T-helper 2 cell treated with Interferon-gamma antibody and Interleukin-4, amounts not matched to agents 100 ng/mL and 5 ng/mL, for 36 hours (primary cell): ENCODE results near the gene NPLOC4. TPM values are rescaled to one million over a fixed set of nuclear protein-coding genes. Genes with fewer than 3 reads are reported as not detected.

Experiments
- intact Hi-C: fragments of 100-400 bp; cut with micrococcal nuclease; formaldehyde crosslinking; loops from one replicate; pipeline ENCODE4 v1.15.1; 2023
- total RNA-seq: library from RNA; stranded (reverse); gene quantifications from 2 replicates; pipeline ENCODE4 v1.2.3, GENCODE V29; 2022

NPLOC4 gene
- total RNA-seq, 1 donor from 2014 or later, result 106 TPM

DNA sequence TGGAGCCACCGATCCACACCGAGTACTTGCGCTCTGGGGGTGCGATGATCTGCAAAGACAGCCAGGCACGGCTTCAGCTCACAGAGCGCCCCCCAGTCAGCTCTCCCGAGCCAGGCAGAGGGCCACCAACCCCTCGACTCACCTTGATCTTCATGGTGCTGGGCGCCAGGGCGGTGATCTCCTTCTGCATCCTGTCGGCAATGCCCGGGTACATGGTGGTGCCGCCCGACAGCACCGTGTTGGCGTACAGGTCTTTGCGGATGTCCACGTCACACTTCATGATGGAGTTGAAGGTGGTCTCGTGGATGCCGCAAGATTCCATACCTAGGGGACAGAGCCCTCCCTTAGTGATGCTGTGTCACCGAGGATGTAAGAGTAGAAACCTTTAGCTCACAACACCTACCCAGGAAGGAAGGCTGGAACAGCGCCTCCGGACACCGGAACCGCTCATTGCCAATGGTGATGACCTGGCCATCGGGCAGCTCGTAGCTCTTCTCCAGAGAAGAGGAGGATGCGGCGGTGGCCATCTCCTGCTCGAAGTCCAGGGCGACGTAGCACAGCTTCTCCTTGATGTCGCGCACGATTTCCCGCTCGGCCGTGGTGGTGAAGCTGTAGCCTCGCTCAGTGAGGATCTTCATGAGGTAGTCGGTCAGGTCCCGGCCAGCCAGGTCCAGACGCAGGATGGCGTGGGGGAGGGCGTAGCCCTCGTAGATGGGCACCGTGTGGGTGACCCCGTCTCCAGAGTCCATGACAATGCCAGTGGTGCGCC, 125.9 kb downstream of the NPLOC4 start:
- intact Hi-C loops, result loop anchor here (5.0 kb wide), 3 partner anchors 114 to 1714 kb away; partner anchors contain the start of genes BAHCC1, CBX8 and P4HB

DNA sequence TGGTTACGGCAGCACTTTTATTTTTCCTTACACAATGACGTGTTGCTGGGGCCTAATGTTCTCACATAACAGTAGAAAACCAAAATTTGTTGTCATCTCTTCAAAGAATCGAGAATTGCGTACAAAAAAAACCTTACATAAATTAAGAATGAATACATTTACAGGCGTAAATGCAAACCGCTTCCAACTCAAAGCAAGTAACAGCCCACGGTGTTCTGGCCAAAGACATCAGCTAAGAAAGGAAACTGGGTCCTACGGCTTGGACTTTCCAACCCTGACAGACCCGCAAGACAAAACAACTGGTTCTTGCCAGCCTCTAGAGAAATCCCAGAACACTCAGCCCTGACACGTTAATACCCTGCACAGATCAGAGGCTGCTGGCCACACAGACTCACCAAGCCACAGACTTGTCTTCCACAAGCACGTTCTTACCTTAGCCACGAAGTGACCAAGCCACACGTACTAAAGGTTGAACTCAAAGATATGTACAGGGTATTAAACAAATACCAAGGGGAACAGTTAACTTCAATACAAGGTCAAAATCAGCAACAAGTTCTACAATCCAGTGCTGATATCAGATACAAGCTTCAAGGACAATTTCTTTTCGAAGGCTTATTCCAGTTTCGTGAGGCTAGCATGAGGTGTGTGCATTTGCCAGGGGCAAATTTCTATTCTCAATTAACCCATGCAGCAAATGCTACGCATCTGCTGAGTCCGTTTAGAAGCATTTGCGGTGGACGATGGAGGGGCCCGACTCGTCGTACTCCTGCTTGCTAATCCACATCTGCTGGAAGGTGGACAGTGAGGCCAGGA, 126.7 kb downstream of the NPLOC4 start:
- intact Hi-C loops, result loop anchor here (5.0 kb wide), 3 partner anchors 113 to 1713 kb away; partner anchors contain the start of genes BAHCC1, CBX8 and P4HB

- intact Hi-C loops, result no loop called here
These were observed 127.5 kb downstream of the NPLOC4 start for GRCh38 chr17:81509207-81509971.

DNA sequence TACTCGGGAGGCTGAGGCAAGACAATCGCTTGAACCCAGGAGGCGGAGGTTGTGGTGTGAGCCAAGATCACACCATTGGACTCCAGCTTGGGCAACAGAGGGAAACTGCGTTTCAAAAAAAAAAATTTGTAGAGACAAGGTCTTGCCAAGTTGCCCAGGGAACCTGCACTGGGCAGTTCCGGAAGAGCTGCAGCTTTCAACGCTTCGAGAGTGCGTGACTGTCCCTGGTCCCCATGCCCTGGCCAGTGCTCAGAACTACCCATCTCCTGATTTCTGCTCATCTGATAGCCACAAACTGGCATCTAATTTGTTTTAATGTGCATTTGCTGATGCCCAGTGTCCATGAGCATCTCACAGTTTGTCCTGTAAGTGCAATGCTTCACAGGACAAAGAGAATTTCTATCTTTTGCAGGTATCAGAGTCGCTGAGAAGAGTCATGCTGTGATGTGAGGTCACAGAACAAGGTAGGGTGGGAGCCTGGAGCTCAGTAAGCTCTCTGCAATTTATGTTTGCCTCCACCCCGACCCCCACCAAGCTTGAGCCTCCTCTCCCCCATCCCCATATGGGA, 128.2 kb downstream of the NPLOC4 start:
- intact Hi-C loops, result no loop called here

Other genes with a start within 250 kb of the NPLOC4 start
- 0.20 and 0.27 TPM in 2 replicates for gene BAHCC1, start 241.7 kb downstream of the NPLOC4 start, total RNA-seq
- 5,454 and 5,595 TPM in 2 replicates for gene ACTG1, start 124.3 kb downstream of the NPLOC4 start, total RNA-seq
- gene FSCN2, start 108.7 kb downstream of the NPLOC4 start, total RNA-seq, result 0.93 and 1.3 TPM in 2 replicates
- gene FAAP100, start 84.8 kb downstream of the NPLOC4 start, total RNA-seq, result 40.6 and 42.1 TPM in 2 replicates
- gene TSPAN10, start 84 bp upstream of the NPLOC4 start, total RNA-seq, result 0.39 and 0.61 TPM in 2 replicates
- gene PDE6G, start 19.4 kb upstream of the NPLOC4 start, total RNA-seq, result 23.4 and 27.9 TPM in 2 replicates
- gene OXLD1, start 29.5 kb upstream of the NPLOC4 start, total RNA-seq, result 40.7 and 42.5 TPM in 2 replicates
- 39.2 and 43.7 TPM in 2 replicates for gene CCDC137, start 29.6 kb upstream of the NPLOC4 start, total RNA-seq
- gene ARL16, start 46.7 kb upstream of the NPLOC4 start, total RNA-seq, result 28.9 and 31.6 TPM in 2 replicates
- gene HGS, start 46.9 kb upstream of the NPLOC4 start, total RNA-seq, result 117 and 118 TPM in 2 replicates
- gene MRPL12, start 66.3 kb upstream of the NPLOC4 start, total RNA-seq, result 98.1 and 102 TPM in 2 replicates
- 33.5 and 36.6 TPM in 2 replicates for gene SLC25A10, start 75.2 kb upstream of the NPLOC4 start, total RNA-seq
- gene GCGR, start 167.0 kb upstream of the NPLOC4 start, total RNA-seq, result 0.07 TPM in 1 of 2 replicates, not detected in the other
- gene MCRIP1, start 196.2 kb upstream of the NPLOC4 start, total RNA-seq, result 36.5 and 37.3 TPM in 2 replicates
- gene PPP1R27, start 197.9 kb upstream of the NPLOC4 start, total RNA-seq, result not detected in 2 replicates
- gene P4HB, start 223.4 kb upstream of the NPLOC4 start, total RNA-seq, result 589 and 618 TPM in 2 replicates
- 703 and 716 TPM in 2 replicates for gene ARHGDIA, start 234.2 kb upstream of the NPLOC4 start, total RNA-seq